ENCODE data around the gene CDC42BPG.

DNA sequence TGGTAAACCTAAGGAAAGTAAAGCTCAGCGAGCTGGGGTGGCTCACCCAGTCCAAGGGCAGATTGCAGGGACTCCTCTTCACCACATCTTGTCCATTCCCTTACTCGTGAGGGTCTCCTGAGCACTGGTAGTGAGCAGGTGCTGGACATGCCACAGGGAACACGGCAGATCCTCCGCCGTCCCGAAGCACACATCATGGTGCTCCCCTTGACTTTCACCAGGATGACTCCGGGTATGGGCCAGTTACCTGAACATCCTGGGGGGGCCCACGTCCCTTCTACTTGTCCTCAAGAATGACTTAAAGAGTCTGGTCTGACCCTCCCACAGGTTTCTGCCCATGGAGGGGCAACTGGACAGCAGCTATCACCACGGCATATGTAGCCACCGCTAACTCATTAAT, 58.1 kb downstream of the CDC42BPG start:
- no peak for TF ChIP-seq EZH2 (optimal IDR thresholded peaks at IDR 0.05; ENCODE audit: low read depth, low read length)
- TF ChIP-seq, protein P1, sequence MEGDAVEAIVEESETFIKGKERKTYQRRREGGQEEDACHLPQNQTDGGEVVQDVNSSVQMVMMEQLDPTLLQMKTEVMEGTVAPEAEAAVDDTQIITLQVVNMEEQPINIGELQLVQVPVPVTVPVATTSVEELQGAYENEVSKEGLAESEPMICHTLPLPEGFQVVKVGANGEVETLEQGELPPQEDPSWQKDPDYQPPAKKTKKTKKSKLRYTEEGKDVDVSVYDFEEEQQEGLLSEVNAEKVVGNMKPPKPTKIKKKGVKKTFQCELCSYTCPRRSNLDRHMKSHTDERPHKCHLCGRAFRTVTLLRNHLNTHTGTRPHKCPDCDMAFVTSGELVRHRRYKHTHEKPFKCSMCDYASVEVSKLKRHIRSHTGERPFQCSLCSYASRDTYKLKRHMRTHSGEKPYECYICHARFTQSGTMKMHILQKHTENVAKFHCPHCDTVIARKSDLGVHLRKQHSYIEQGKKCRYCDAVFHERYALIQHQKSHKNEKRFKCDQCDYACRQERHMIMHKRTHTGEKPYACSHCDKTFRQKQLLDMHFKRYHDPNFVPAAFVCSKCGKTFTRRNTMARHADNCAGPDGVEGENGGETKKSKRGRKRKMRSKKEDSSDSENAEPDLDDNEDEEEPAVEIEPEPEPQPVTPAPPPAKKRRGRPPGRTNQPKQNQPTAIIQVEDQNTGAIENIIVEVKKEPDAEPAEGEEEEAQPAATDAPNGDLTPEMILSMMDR (IDR thresholded peaks at IDR 0.05; ENCODE audit: low read length): no peak
- TF ChIP-seq EZH2phosphoT487 (IDR thresholded peaks at IDR 0.05; ENCODE audit: low read length): no peak
